DND-41 (cell line): ENCODE measurements around the gene SH3BP5.

ENCODE experiments used
- CTCF ChIP-seq: IDR thresholded peaks from 2 replicates; pipeline ENCODE4 v1.5.1; 2012; ENCODE audit warnings: borderline replicate concordance, low read length, moderate library complexity, mild to moderate bottlenecking; ENCODE audit not compliant: poor library complexity, severe bottlenecking; ENCODE audit errors: extremely low read depth
- EZH2 ChIP-seq: IDR thresholded peaks from 3 replicates; pipeline ENCODE4 v1.6.1; 2012; ENCODE audit warnings: borderline replicate concordance, low read depth, mild to moderate bottlenecking, moderate library complexity, low read length, inconsistent platforms; ENCODE audit not compliant: severe bottlenecking

GRCh38 chr3:15207836-15208504 is 124.4 kb downstream of the SH3BP5 start:
- TF ChIP-seq CTCF (no peak), EZH2 (no peak)
